GM12878 (cell line): ENCODE results near the gene XRN2. TPM values are rescaled to one million over a fixed set of nuclear protein-coding genes. Genes with fewer than 3 reads are reported as not detected.

Experiments
- ATAC-seq: fragments of 200-7000 bp; cut with Tn5 transposase; 3 replicates; pipeline ENCODE4 v1.9.1; 2020; ENCODE audit warnings: mild to moderate bottlenecking, moderate library complexity
- BruUV-seq: library from RNA; stranded (reverse); fragments of 400-500 nt; replicated peaks from 2 replicates; lab custom pipeline; 2021; lab: Mats Ljungman, UMichigan
- CTCF ChIA-PET: fragments of 300-600 bp; sonication (Branson Sonifier 250); formaldehyde crosslinking; extraction: SDS; loops from one replicate; lab custom pipeline; 2021; ENCODE audit warnings: inconsistent platforms; lab: Yijun Ruan, JAX
- POLR2A ChIA-PET: fragments of 350-600 bp; formaldehyde crosslinking; extraction: SDS; loops from one replicate; lab custom pipeline; 2021; ENCODE audit warnings: inconsistent platforms; lab: Charles Lee
- RAD21 ChIA-PET: fragments of 300-600 bp; sonication (Branson Sonifier 250); formaldehyde crosslinking; loops from one replicate; lab custom pipeline; 2023; ENCODE audit warnings: antibody characterized with exemption; ENCODE audit not compliant: unreplicated experiment; lab: Charles Lee
- SMC1A ChIA-PET: fragments of 300-600 bp; sonication (Branson Sonifier 250); formaldehyde crosslinking; loops from one replicate; lab custom pipeline; 2023; ENCODE audit not compliant: unreplicated experiment, uncharacterized antibody; lab: Charles Lee
- DNase-seq: peaks from one replicate; pipeline ENCODE4 v3.0.0-alpha.2; 2011; ENCODE audit warnings: low read depth, low spot score
- FAIRE-seq: peaks from 3 replicates; lab custom pipeline; 2011; peaks lifted over from hg19 to GRCh38; lab: Jason Lieb, UNC
- H2AFZ ChIP-seq: 2 replicates; pipeline ENCODE4 v1.6.0; 2011; ENCODE audit warnings: low read depth, low read length, control low read depth; ENCODE audit not compliant: control insufficient read depth
- H3K27ac ChIP-seq: 2 replicates; pipeline ENCODE4 v1.5.1; 2011; ENCODE audit warnings: control low read depth; ENCODE audit not compliant: control insufficient read depth, insufficient read depth
- H3K27me3 ChIP-seq, 2 experiments: replicated peaks in 1 of 2; 2 replicates each; pipeline versions ENCODE4 v1.6.0 to v1.6.1; 2011; ENCODE audit warnings: low read length in 1 of 2; ENCODE audit not compliant: control insufficient read depth in 2 of 2, insufficient read depth in 2 of 2
- H3K36me3 ChIP-seq, 2 experiments: 2 replicates each; pipeline ENCODE4 v1.5.1; 2011; ENCODE audit warnings: low read length in 1 of 2; ENCODE audit not compliant: control insufficient read depth in 2 of 2, insufficient read depth in 2 of 2
- H3K4me1 ChIP-seq: 2 replicates; pipeline ENCODE4 v1.6.1; 2011; ENCODE audit warnings: mild to moderate bottlenecking, low read length, moderate library complexity, mixed read lengths; ENCODE audit not compliant: control insufficient read depth, insufficient read depth
- H3K4me2 ChIP-seq: 2 replicates; pipeline ENCODE4 v1.6.0; 2011; ENCODE audit warnings: control low read depth; ENCODE audit not compliant: control insufficient read depth, insufficient read depth
- H3K4me3 ChIP-seq: fragments of 200-600 bp; sonication (generic); 2 replicates; pipeline ENCODE4 v1.5.1; 2016
- H3K79me2 ChIP-seq: 2 replicates; pipeline ENCODE4 v1.6.0; 2011; ENCODE audit warnings: low read length; ENCODE audit not compliant: control insufficient read depth, insufficient read depth
- H3K9ac ChIP-seq: 2 replicates; pipeline ENCODE4 v1.8.0; 2011; ENCODE audit warnings: low read length, control low read depth, mixed read lengths; ENCODE audit not compliant: control insufficient read depth, insufficient read depth
- H3K9me3 ChIP-seq: replicated peaks from 3 replicates; pipeline ENCODE4 v1.5.1; 2011; ENCODE audit warnings: mild to moderate bottlenecking, low read length; ENCODE audit not compliant: control insufficient read depth, insufficient read depth
- H4K20me1 ChIP-seq: 2 replicates; pipeline ENCODE4 v1.6.0; 2011; ENCODE audit not compliant: control insufficient read depth, insufficient read depth
- BCL11A ChIP-seq: IDR thresholded peaks from 2 replicates; pipeline ENCODE4 v1.6.1; 2011; ENCODE audit warnings: low read depth, low read length
- EGR1 ChIP-seq, 2 experiments: IDR thresholded peaks; 1 replicate in 1 of 2; 2 replicates in 1 of 2; pipeline ENCODE4 v1.6.1; 2011 to 2012; ENCODE audit warnings: low read depth in 2 of 2, low read length in 2 of 2, borderline replicate concordance in 1 of 2, mild to moderate bottlenecking in 1 of 2, moderate library complexity in 1 of 2
- EP300 ChIP-seq, 2 experiments: fragments of 150-350 bp in 1 of 2; IDR thresholded peaks; 2 replicates each; pipeline ENCODE4 v1.6.1; 2011 to 2012; ENCODE audit warnings: low read depth in 2 of 2, low read length in 2 of 2, borderline replicate concordance in 1 of 2, improper control_type of control experiment in 1 of 2, inconsistent platforms in 1 of 2; ENCODE audit not compliant: control insufficient read depth in 1 of 2
- HDGF ChIP-seq: fragments of 450-650 bp; IDR thresholded peaks from 2 replicates; pipeline ENCODE4 v1.6.1; 2016; ENCODE audit warnings: antibody characterized with exemption
- LARP7 ChIP-seq: fragments of 450-650 bp; IDR thresholded peaks from 2 replicates; pipeline ENCODE4 v1.6.1; 2017; ENCODE audit warnings: mild to moderate bottlenecking
- MYB ChIP-seq: fragments of 150-350 bp; IDR thresholded peaks from 2 replicates; pipeline ENCODE4 v1.6.1; 2014; ENCODE audit warnings: mild to moderate bottlenecking, low read depth, low read length, borderline replicate concordance
- NFXL1 ChIP-seq: fragments of 450-650 bp; IDR thresholded peaks from 2 replicates; pipeline ENCODE4 v1.6.1; 2017; ENCODE audit warnings: antibody characterized with exemption, mild to moderate bottlenecking, borderline replicate concordance
- PML ChIP-seq: IDR thresholded peaks from 2 replicates; pipeline ENCODE4 v1.6.1; 2012; ENCODE audit warnings: low read length, inconsistent platforms
- POLR2AphosphoS2 ChIP-seq: IDR thresholded peaks from 2 replicates; pipeline ENCODE4 v1.6.1; 2011; ENCODE audit warnings: low read depth, mild to moderate bottlenecking, low read length, improper control_type of control experiment, moderate library complexity
- RCOR1 ChIP-seq: conservative IDR thresholded peaks from 2 replicates; pipeline ENCODE4 v1.6.1; 2012; ENCODE audit warnings: low read depth, low read length, improper control_type of control experiment
- RFX5 ChIP-seq: IDR thresholded peaks from 2 replicates; pipeline ENCODE4 v1.6.1; 2011; ENCODE audit warnings: low read depth, low read length, improper control_type of control experiment
- SPI1 ChIP-seq: IDR thresholded peaks from 2 replicates; pipeline ENCODE4 v1.6.1; 2011; ENCODE audit warnings: low read depth, mild to moderate bottlenecking, low read length, moderate library complexity, borderline replicate concordance; ENCODE audit not compliant: insufficient read depth
- SREBF2 ChIP-seq: IDR thresholded peaks from 2 replicates; pipeline ENCODE4 v1.6.1; 2012; ENCODE audit warnings: mild to moderate bottlenecking, low read length
- TAF1 ChIP-seq: IDR thresholded peaks from 2 replicates; pipeline ENCODE4 v1.6.1; 2011; ENCODE audit warnings: mild to moderate bottlenecking, low read depth, low read length, borderline replicate concordance
- ZNF592 ChIP-seq: fragments of 450-650 bp; IDR thresholded peaks from 2 replicates; pipeline ENCODE4 v1.6.1; 2017; ENCODE audit warnings: mild to moderate bottlenecking, moderate library complexity
- WGBS: methylation state at CpG from one replicate; pipeline ENCODE4 v1.1.6; 2016; ENCODE audit warnings: low lambda C conversion rate; ENCODE audit not compliant: insufficient replicate concordance, insufficient coverage; ENCODE audit errors: missing lambda C conversion rate; 5-methylcytosine and 5-hydroxymethylcytosine counted together
- in situ Hi-C: fragments of 300-500 bp; cut with MboI; formaldehyde crosslinking; loops from 9 replicates; pipeline ENCODE4 v1.14.3; 2018; ENCODE audit warnings: mixed read lengths
- intact Hi-C: fragments of 100-400 bp; cut with micrococcal nuclease; formaldehyde crosslinking; loops from one replicate; pipeline ENCODE4 v1.14.2; 2022; ENCODE audit not compliant: unreplicated experiment
- polyA plus RNA-seq, 11 experiments: library from polyadenylated mRNA; depleted of rRNA in 4 of 11; unstranded in 6 of 11; stranded (reverse) in 5 of 11; fragments of >200 nt; fragmentation: Nextera tagmentation in 4 of 11; fragmentation: Illumina TruSeq in 1 of 11; extraction: Ambion mirVana in 4 of 11; extraction: Trizol in 1 of 11; gene quantifications; 1 replicate in 1 of 11; 2 replicates in 10 of 11; pipeline versions ENCODE4 v1.2.1 to v1.2.3, GENCODE V29; 2011 to 2016; ENCODE audit warnings: inconsistent platforms in 2 of 11, missing spikeins in 2 of 11, low read depth in 1 of 11
- total RNA-seq, 4 experiments: library from RNA; depleted of rRNA in 3 of 4; stranded (reverse); fragments of >200 nt in 3 of 4; fragmentation: Illumina TruSeq in 1 of 4; extraction: Trizol in 1 of 4; gene quantifications; 2 replicates each; pipeline versions ENCODE4 v1.2.1 to v1.2.3, GENCODE V29; 2013 to 2021
- TF ChIP-seq, protein P1 (sequence below): fragments of 450-650 bp; conservative IDR thresholded peaks from 2 replicates; pipeline ENCODE4 v1.6.1; 2017; ENCODE audit warnings: mild to moderate bottlenecking, moderate library complexity
- TF ChIP-seq, protein P2 (sequence below): fragments of 450-650 bp; IDR thresholded peaks from 2 replicates; pipeline ENCODE4 v1.6.1; 2017; ENCODE audit warnings: mild to moderate bottlenecking

Gene XRN2
- total and polyA plus RNA-seq, 10 of the 15 experiments (the other 5 are each of a cell fraction or from before 2014, with no cell fraction given), result 59.7 to 97.8 (median 75.6) TPM

- DNase-seq (no peak), ATAC-seq (no peak)
- H3K4me1 ChIP-seq, result no peaks in the 10 kb centered on the region
- in situ Hi-C loops, result no loop called here
- no peaks in the 10 kb centered on the region for H3K79me2 ChIP-seq
- ChIA-PET SMC1A (interaction anchor here (0.6 kb wide), 1 partner anchor 273 kb away, joined by 3 read pairs; no protein-coding TSS in a partner anchor), CTCF (no interaction called here), POLR2A (interaction anchor here (0.7 kb wide), 1 partner anchor 70 kb away, joined by 3 read pairs; no protein-coding TSS in a partner anchor)
- WGBS, result 51% methylated on average over 5 of the region's 5 CpGs
- TF ChIP-seq MYB (no peak), SREBF2 (no peak), BCL11A (no peak), EGR1 (IDR thresholded peaks at IDR 0.05; ENCODE audit: borderline replicate concordance in 1 of 2, low read depth in 2 of 2, low read length in 2 of 2) (no peak), PML (no peak), TAF1 (no peak), LARP7 (no peak), EP300 (IDR thresholded peaks at IDR 0.05; ENCODE audit: borderline replicate concordance in 1 of 2, control insufficient read depth in 1 of 2, low read depth in 2 of 2, low read length in 2 of 2) (no peak), ZNF592 (no peak), RCOR1 (no peak), NFXL1 (no peak), SPI1 (no peak), HDGF (no peak), POLR2AphosphoS2 (no peak), RFX5 (no peak)
- TF ChIP-seq, protein P1, sequence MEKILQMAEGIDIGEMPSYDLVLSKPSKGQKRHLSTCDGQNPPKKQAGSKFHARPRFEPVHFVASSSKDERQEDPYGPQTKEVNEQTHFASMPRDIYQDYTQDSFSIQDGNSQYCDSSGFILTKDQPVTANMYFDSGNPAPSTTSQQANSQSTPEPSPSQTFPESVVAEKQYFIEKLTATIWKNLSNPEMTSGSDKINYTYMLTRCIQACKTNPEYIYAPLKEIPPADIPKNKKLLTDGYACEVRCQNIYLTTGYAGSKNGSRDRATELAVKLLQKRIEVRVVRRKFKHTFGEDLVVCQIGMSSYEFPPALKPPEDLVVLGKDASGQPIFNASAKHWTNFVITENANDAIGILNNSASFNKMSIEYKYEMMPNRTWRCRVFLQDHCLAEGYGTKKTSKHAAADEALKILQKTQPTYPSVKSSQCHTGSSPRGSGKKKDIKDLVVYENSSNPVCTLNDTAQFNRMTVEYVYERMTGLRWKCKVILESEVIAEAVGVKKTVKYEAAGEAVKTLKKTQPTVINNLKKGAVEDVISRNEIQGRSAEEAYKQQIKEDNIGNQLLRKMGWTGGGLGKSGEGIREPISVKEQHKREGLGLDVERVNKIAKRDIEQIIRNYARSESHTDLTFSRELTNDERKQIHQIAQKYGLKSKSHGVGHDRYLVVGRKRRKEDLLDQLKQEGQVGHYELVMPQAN, result no peak
- TF ChIP-seq, protein P2, sequence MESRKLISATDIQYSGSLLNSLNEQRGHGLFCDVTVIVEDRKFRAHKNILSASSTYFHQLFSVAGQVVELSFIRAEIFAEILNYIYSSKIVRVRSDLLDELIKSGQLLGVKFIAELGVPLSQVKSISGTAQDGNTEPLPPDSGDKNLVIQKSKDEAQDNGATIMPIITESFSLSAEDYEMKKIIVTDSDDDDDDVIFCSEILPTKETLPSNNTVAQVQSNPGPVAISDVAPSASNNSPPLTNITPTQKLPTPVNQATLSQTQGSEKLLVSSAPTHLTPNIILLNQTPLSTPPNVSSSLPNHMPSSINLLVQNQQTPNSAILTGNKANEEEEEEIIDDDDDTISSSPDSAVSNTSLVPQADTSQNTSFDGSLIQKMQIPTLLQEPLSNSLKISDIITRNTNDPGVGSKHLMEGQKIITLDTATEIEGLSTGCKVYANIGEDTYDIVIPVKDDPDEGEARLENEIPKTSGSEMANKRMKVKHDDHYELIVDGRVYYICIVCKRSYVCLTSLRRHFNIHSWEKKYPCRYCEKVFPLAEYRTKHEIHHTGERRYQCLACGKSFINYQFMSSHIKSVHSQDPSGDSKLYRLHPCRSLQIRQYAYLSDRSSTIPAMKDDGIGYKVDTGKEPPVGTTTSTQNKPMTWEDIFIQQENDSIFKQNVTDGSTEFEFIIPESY, result no peak
- TF ChIP-seq, all 136 proteins: peak for 0
- no peaks in the 10 kb centered on the region for H3K36me3 ChIP-seq
- no peak overlapping the region for H3K9ac ChIP-seq
- no peaks in the 10 kb centered on the region for H4K20me1 ChIP-seq
- H3K27ac ChIP-seq, result no peak overlapping the region
- H3K9me3 ChIP-seq, result no peaks in the 10 kb centered on the region
- intact Hi-C loops, result no loop called here
- BruUV-seq, result no TSS peak
- RAD21 ChIA-PET, result no interaction called here
- no peak overlapping the region for H3K4me2 ChIP-seq
- FAIRE-seq, result no peak
- H3K4me3 ChIP-seq, result no peak overlapping the region
- no peak overlapping the region for H2AFZ ChIP-seq
- H3K27me3 ChIP-seq, result no peaks in the 10 kb centered on the region
These were observed 8.4 kb upstream of the XRN2 start for GRCh38 chr20:21294755-21295154.
